Transverse colon (tissue), 4 donors: ENCODE data around the gene CCBE1. TPM values are rescaled to one million over a fixed set of nuclear protein-coding genes. Genes with fewer than 3 reads are reported as not detected.

Experiments used
- DNase-seq: peaks from one replicate; pipeline ENCODE4 v3.0.0-alpha.2; 2019
- H3K27ac ChIP-seq, 4 donors: fragments of 200-600 bp; sonication (generic); 2 replicates each; pipeline ENCODE4 v1.5.1; 2016 to 2018; ENCODE audit warnings: inconsistent platforms in 4 of 4
- H3K27me3 ChIP-seq: fragments of 200-600 bp; sonication (generic); 2 replicates; pipeline ENCODE4 v1.5.1; 2017; ENCODE audit warnings: inconsistent platforms
- H3K36me3 ChIP-seq, 4 donors: fragments of 200-600 bp; sonication (generic); 2 replicates each; pipeline ENCODE4 v1.5.1; 2017 to 2019; ENCODE audit warnings: inconsistent platforms in 4 of 4
- H3K4me1 ChIP-seq, 4 donors: fragments of 200-600 bp; sonication (generic); 2 replicates each; pipeline ENCODE4 v1.5.1; 2017 to 2020; ENCODE audit warnings: inconsistent platforms in 4 of 4
- H3K4me3 ChIP-seq, 4 donors: fragments of 200-600 bp; sonication (generic); 1 replicate in 1 of 4; 2 replicates in 3 of 4; pipeline versions ENCODE4 v1.5.1 to v1.6.1; 2017 to 2019; ENCODE audit warnings: inconsistent platforms in 4 of 4
- H3K9me3 ChIP-seq, 2 donors: fragments of 200-600 bp; sonication (generic); 2 replicates each; pipeline ENCODE4 v1.5.1; 2017 to 2019; ENCODE audit warnings: inconsistent platforms in 2 of 2
- EP300 ChIP-seq: sonication (generic); formaldehyde crosslinking; IDR thresholded peaks from one replicate; pipeline ENCODE4 v1.6.1; 2017; ENCODE audit warnings: antibody characterized with exemption, low read depth
- POLR2A ChIP-seq: fragments of 450-650 bp; IDR thresholded peaks from one replicate; pipeline ENCODE4 v1.6.1; 2016; ENCODE audit warnings: antibody characterized with exemption, mild to moderate bottlenecking, moderate library complexity
- POLR2AphosphoS5 ChIP-seq, 3 donors: sonication (generic); formaldehyde crosslinking; IDR thresholded peaks; one replicate each; pipeline ENCODE4 v1.6.1; 2016; ENCODE audit warnings: antibody characterized with exemption in 3 of 3
- WGBS, 2 donors: methylation state at CpG; one replicate each; pipeline ENCODE4 v1.1.5; 2018; ENCODE audit warnings: low coverage in 1 of 2; 5-methylcytosine and 5-hydroxymethylcytosine counted together
- in situ Hi-C, 4 donors: fragments of 200-750 bp; cut with MboI; loops; one replicate each; pipeline versions ENCODE4 v1.15.0 to v1.15.1; 2017; ENCODE audit warnings: low sequenced_read_pairs in 3 of 4, low pct_ligation_motif_present in 1 of 4, low pct_unique_long_range_greater_than_20kb in 1 of 4
- intact Hi-C: fragments of 100-400 bp; cut with DNase I; formaldehyde crosslinking; loops from one replicate; pipeline ENCODE4 v1.15.1; 2023; ENCODE audit warnings: low total_unique reads
- total RNA-seq, 4 donors: library from RNA; depleted of rRNA; stranded (reverse); fragments of >200 nt; gene quantifications; one replicate each; pipeline ENCODE4 v1.1.0, GENCODE V29; 2016
- TF ChIP-seq, protein P1 (sequence below), 5 experiments: fragments of 200-600 bp in 3 of 5; fragments of 450-650 bp in 2 of 5; sonication (generic) in 3 of 5; IDR thresholded peaks; 1 replicate in 2 of 5; 2 replicates in 3 of 5; pipeline ENCODE4 v1.5.1; 2016 to 2017; ENCODE audit warnings: antibody characterized with exemption in 5 of 5, inconsistent platforms in 3 of 5, mild to moderate bottlenecking in 2 of 5, moderate library complexity in 1 of 5

CCBE1 gene
- total RNA-seq, 4 donors from 2014 or later, result 6.1 to 43.0 (median 15.7) TPM

GRCh38 chr18:59719544-59720181 is 22.4 kb upstream of the CCBE1 start:
- no peaks in the 10 kb centered on the region for H3K4me1 ChIP-seq
- H3K27ac ChIP-seq, result no peak overlapping the region
- WGBS, 2 donors, result 33 to 55% methylated on average over 1 to 3 of the region's 3 CpGs
- intact Hi-C loops (loop anchor here (10.0 kb wide), 1 partner anchor 95 kb away; no protein-coding TSS in a partner anchor), in situ Hi-C loops (no loop called here)
- DNase-seq, result no peak
- H3K36me3 ChIP-seq, result no peaks in the 10 kb centered on the region
- no peak for TF ChIP-seq POLR2A
- TF ChIP-seq EP300, result no peak
- TF ChIP-seq, protein P1, sequence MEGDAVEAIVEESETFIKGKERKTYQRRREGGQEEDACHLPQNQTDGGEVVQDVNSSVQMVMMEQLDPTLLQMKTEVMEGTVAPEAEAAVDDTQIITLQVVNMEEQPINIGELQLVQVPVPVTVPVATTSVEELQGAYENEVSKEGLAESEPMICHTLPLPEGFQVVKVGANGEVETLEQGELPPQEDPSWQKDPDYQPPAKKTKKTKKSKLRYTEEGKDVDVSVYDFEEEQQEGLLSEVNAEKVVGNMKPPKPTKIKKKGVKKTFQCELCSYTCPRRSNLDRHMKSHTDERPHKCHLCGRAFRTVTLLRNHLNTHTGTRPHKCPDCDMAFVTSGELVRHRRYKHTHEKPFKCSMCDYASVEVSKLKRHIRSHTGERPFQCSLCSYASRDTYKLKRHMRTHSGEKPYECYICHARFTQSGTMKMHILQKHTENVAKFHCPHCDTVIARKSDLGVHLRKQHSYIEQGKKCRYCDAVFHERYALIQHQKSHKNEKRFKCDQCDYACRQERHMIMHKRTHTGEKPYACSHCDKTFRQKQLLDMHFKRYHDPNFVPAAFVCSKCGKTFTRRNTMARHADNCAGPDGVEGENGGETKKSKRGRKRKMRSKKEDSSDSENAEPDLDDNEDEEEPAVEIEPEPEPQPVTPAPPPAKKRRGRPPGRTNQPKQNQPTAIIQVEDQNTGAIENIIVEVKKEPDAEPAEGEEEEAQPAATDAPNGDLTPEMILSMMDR (IDR thresholded peaks at IDR 0.05), result no peak
- no peak for TF ChIP-seq POLR2AphosphoS5 (IDR thresholded peaks at IDR 0.05)
- no peaks in the 10 kb centered on the region for H3K9me3 ChIP-seq
- no peak overlapping the region for H3K4me3 ChIP-seq
- no peaks in the 10 kb centered on the region for H3K27me3 ChIP-seq

- no peak overlapping the region for H3K27ac ChIP-seq
Observed at GRCh38 chr18:59718464-59719157, 21.4 kb upstream of the CCBE1 start.

GRCh38 chr18:59718108-59718463 is 20.9 kb upstream of the CCBE1 start:
- DNase-seq, result no peak
- no peaks in the 10 kb centered on the region for H3K9me3 ChIP-seq

More at GRCh38 chr18:59718464-59719157, 21.4 kb upstream of the CCBE1 start:
- no peak overlapping the region for H3K4me3 ChIP-seq
- H3K36me3 ChIP-seq, result no peaks in the 10 kb centered on the region
- intact Hi-C loops (loop anchor here (10.0 kb wide), 1 partner anchor 96 kb away; no protein-coding TSS in a partner anchor), in situ Hi-C loops (no loop called here)
- TF ChIP-seq EP300 (no peak), POLR2AphosphoS5 (IDR thresholded peaks at IDR 0.05) (no peak)
- TF ChIP-seq, protein P1 (IDR thresholded peaks at IDR 0.05), result no peak
- DNase-seq, result no peak
- WGBS, 2 donors, result 44 to 77% methylated on average over 3 to 7 of the region's 7 CpGs
- no peaks in the 10 kb centered on the region for H3K9me3 ChIP-seq
- no peaks in the 10 kb centered on the region for H3K27me3 ChIP-seq
- H3K4me1 ChIP-seq, result no peaks in the 10 kb centered on the region

GRCh38 chr18:59717291-59717690 is 20.1 kb upstream of the CCBE1 start:
- no peak for TF ChIP-seq POLR2A
- TF ChIP-seq, protein P1 (IDR thresholded peaks at IDR 0.05), result no peak
- intact Hi-C loops (loop anchor here (10.0 kb wide), 1 partner anchor 98 kb away; no protein-coding TSS in a partner anchor), in situ Hi-C loops (no loop called here)
- Histone ChIP-seq H3K27me3 (no peaks in the 10 kb centered on the region), H3K36me3 (no peaks in the 10 kb centered on the region), H3K9me3 (no peaks in the 10 kb centered on the region), H3K4me1 (no peaks in the 10 kb centered on the region), H3K27ac (no peak overlapping the region), H3K4me3 (no peak overlapping the region)
- no peak for DNase-seq
- WGBS, 2 donors, result 60 to 67% methylated on average over 1 to 2 of the region's 2 CpGs

More at GRCh38 chr18:59718108-59718463, 20.9 kb upstream of the CCBE1 start:
- 70 to 77% methylated on average over 3 of the region's 3 CpGs for WGBS, 2 donors
- Histone ChIP-seq H3K36me3 (no peaks in the 10 kb centered on the region), H3K4me1 (no peaks in the 10 kb centered on the region), H3K27me3 (no peaks in the 10 kb centered on the region), H3K27ac (no peak overlapping the region), H3K4me3 (no peak overlapping the region)
- no peak for TF ChIP-seq EP300
- TF ChIP-seq, protein P1 (IDR thresholded peaks at IDR 0.05), result no peak
- TF ChIP-seq POLR2AphosphoS5 (IDR thresholded peaks at IDR 0.05), result no peak
- TF ChIP-seq POLR2A, result no peak
- intact Hi-C loops (loop anchor here (10.0 kb wide), 1 partner anchor 97 kb away; no protein-coding TSS in a partner anchor), in situ Hi-C loops (no loop called here)
